Neuron (in vitro differentiated cells): ENCODE results near the gene ACTL6A.
"Not testable (repeated sequence)": the region's sequence is repeated elsewhere in the genome, so short reads cannot be mapped to it uniquely, and the experiment has no call there.

Experiments used
- H2AFZ ChIP-seq: one replicate; pipeline ENCODE4 v1.6.1; 2013; ENCODE audit warnings: low read depth, mild to moderate bottlenecking, inconsistent platforms, low read length, moderate library complexity
- H3K27me3 ChIP-seq: one replicate; pipeline ENCODE4 v1.6.1; 2013; ENCODE audit warnings: low read length; ENCODE audit not compliant: insufficient read depth
- H3K36me3 ChIP-seq: one replicate; pipeline ENCODE4 v1.6.1; 2013; ENCODE audit warnings: low read length; ENCODE audit not compliant: insufficient read depth
- H3K4me1 ChIP-seq: one replicate; pipeline ENCODE4 v1.6.1; 2013; ENCODE audit warnings: low read length; ENCODE audit not compliant: insufficient read depth
- H3K4me3 ChIP-seq: 2 replicates; pipeline ENCODE4 v1.5.1; 2013; ENCODE audit warnings: mild to moderate bottlenecking, low read length, moderate library complexity
- H3K9me3 ChIP-seq: one replicate; pipeline ENCODE4 v1.6.1; 2013; ENCODE audit warnings: low read length

The ACTL6A gene

DNA sequence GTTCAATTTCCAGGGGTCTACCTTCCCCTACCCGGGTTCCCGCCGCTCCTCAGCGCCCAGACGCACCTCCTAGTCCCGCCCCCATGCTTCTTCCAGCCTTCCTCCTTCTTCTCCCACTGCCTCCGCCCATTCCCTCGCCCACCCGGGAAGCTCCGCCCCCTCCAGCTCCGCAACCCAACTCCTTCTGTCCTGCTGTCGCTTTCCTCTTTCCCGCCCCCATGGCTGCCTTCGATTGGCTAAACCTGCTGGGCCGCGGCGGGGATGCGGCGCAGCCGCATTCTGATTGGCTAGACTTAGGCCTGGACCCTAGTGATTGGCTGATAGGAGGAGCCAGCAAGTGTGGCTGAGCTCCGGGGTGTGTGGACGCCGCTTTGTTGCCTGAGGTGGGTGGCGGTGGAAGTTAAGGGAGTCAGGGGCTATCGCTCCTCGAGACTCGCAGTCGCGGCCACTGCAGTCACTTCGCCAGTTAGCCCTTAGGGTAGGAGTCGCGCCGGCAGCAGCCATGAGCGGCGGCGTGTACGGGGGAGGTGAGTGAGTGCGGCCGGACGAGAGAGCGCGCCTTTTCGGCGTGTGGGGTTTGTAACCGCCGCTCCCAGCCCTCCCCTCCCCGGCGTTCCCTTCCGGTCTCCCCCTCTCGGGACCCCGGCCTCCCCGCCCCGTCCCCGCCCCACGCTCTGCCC is at the start of gene ACTL6A:
Gene ACTL6A (plus strand): TSS at position 336 of the 680 bp plus-strand sequence. CDS start 167 bp downstream, at position 503.
- H3K36me3 ChIP-seq, result no peaks in the 10 kb centered on the region
- H2AFZ ChIP-seq, result no peak within 1 kb of the TSS
- H3K9me3 ChIP-seq, result no peaks in the 10 kb centered on the region
- H3K4me3 ChIP-seq, result peak within 1 kb of the TSS; percentile 90
- H3K27me3 ChIP-seq, result no peaks in the 10 kb centered on the region
- H3K4me1 ChIP-seq, result peaks cover 11% of the 10 kb centered on the region

DNA sequence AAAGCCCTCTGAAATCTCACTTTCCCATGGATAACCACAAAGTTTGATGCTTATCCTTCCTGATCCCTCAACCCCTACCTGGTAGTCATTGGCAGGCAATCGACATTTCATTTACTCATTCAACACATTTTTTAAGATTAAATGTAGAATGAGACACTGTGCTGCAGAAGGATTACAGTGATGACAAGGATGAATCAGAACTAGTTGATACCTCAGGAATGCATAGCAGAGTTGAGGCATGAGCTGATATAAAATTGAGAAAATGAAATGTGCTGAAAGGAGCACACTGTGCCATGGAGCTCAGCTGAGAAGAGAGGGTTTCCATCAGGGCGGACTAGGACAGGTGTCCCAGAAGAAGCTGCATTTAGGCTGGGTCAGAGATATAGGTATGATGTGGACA is 48.9 kb upstream of the ACTL6A start:
- Histone ChIP-seq H3K36me3 (no peaks in the 10 kb centered on the region), H3K4me3 (no peak overlapping the region), H3K4me1 (peaks cover 8% of the 10 kb centered on the region), H3K27me3 (no peaks in the 10 kb centered on the region), H3K9me3 (no peaks in the 10 kb centered on the region), H2AFZ (no peak overlapping the region)

DNA sequence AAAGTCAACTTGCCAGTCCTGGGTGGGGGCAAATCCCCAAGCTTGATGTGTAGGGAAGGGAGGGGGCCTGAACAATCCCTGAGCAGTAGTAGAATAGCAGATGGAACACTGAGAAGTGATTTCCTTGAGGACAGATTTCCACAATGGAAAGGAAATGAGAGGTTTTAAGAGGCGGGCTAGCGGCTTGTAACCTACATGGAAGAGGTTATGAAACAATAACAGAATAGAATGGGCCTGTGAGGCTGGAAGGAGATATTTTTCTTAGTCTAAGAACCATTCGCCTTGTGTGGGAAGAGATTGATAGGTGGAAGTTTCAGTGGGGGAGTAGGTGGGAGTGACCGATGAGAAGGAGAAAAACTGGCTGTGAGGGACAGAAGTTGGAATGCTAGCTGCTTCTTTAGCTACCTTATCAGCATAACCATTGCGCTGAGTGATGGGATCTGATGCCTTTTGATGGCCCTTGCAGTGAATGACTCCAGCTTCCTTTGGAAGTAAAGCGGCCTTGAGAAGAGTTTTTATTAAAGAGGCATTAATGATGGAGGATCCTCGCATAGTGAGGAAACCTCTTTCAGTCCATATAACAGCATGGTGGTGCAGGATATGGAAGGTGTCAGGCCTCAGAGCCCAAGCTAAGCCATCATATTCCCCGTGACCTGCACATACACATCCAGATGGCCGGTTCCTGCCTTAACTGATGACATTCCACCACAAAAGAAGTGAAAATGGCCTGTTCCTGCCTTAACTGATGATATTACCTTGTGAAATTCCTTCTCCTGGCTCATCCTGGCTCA is 46.1 kb upstream of the ACTL6A start:
- not testable (repeated sequence) for H2AFZ ChIP-seq, H3K27me3 ChIP-seq, H3K4me1 ChIP-seq, H3K36me3 ChIP-seq, H3K9me3 ChIP-seq, H3K4me3 ChIP-seq

DNA sequence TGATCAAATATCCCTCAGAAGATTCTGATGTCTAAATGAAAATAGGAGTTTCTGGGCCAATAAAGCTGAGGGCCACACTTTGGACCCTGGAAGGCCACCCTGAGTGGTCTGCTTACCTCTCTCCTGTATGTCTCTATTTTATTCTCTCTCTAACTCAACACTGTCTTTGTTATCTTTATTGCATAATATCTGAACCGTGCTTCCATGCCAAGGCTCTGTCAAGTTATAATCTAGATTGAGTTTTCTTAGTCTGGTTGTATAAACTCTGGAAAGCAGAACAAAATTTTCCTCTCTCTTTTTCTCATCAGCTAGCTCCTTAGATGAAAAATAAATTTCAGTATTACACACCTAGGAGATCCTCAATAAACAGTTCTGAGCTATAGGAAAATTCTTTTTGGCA is 36.2 kb upstream of the ACTL6A start:
- no peaks in the 10 kb centered on the region for H3K9me3 ChIP-seq
- no peak overlapping the region for H3K4me3 ChIP-seq
- no peaks in the 10 kb centered on the region for H3K36me3 ChIP-seq

DNA sequence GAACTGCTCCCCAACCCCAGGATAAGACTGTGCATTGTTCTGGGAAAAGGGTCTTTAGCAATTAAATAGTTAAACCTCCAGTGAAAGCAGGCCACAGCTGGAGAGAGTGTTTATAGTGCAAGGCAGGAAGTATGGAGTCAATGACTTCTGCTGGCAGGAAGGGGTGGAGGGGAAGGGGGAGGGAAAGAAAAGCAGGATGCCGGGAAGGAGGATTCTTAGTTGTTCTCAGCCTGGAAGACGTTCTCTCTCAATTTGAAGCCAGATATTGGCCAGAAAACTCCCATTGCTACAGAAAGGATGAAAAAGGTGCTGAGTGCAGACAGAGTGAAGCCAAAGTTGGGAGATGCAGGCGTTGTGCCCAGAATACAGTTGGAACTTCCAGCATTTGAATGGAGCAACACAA is 35.7 kb upstream of the ACTL6A start:
- Histone ChIP-seq H2AFZ (peak overlapping the region; percentile 54), H3K27me3 (no peaks in the 10 kb centered on the region), H3K36me3 (no peaks in the 10 kb centered on the region), H3K9me3 (no peaks in the 10 kb centered on the region), H3K4me3 (peak overlapping the region; percentile 42), H3K4me1 (peaks cover 9% of the 10 kb centered on the region)

More for the DNA sequence above, 36.2 kb upstream of the ACTL6A start:
- Histone ChIP-seq H3K27me3 (no peaks in the 10 kb centered on the region), H3K4me1 (peaks cover 9% of the 10 kb centered on the region), H2AFZ (peak overlapping the region; percentile 54)

DNA sequence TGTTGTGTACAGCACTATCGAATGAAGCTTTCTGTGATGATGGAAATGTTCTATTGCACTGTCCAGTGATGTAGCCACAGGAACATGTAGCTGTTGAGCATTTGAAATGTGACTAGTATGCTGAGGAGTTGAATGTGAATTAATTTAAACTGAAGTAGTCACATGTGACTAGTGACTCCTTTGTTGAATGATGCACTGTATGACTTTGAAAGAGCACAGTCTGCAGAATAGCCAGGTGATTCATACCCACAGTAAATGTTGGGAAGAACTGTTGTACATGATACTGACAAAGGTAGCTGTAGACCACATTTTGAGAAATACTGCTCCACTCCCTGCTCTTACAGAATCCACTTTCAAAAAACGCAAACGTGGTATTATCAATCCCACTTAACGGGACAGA is 34.0 kb upstream of the ACTL6A start:
- H3K4me1 ChIP-seq, result peaks cover 9% of the 10 kb centered on the region
- no peaks in the 10 kb centered on the region for H3K27me3 ChIP-seq
- H2AFZ ChIP-seq, result no peak overlapping the region
- H3K36me3 ChIP-seq, result no peaks in the 10 kb centered on the region
- H3K4me3 ChIP-seq, result no peak overlapping the region
- H3K9me3 ChIP-seq, result no peaks in the 10 kb centered on the region

DNA sequence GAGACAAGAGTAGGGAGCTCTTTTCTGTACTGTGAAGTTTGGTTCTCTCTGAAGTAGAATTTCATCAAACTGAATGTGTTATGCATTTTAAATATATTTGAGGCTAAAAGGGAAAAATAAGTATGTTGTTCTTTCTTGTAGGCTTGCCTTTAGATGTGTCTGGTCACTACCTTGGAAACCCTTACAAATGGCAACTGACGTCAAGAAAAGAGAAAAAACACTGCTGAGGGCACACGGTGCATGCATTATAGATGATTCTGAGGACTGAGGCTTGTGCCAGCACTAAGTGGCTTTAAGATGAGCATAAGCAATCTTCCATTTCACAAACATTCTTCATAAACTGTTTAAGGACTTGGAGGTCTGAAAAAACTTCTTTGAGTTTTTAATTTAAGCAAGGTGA is 31.1 kb upstream of the ACTL6A start:
- peaks cover 6% of the 10 kb centered on the region for H3K4me1 ChIP-seq
- H3K9me3 ChIP-seq, result no peaks in the 10 kb centered on the region
- H3K4me3 ChIP-seq, result no peak overlapping the region
- H2AFZ ChIP-seq, result no peak overlapping the region
- no peaks in the 10 kb centered on the region for H3K36me3 ChIP-seq
- H3K27me3 ChIP-seq, result no peaks in the 10 kb centered on the region

DNA sequence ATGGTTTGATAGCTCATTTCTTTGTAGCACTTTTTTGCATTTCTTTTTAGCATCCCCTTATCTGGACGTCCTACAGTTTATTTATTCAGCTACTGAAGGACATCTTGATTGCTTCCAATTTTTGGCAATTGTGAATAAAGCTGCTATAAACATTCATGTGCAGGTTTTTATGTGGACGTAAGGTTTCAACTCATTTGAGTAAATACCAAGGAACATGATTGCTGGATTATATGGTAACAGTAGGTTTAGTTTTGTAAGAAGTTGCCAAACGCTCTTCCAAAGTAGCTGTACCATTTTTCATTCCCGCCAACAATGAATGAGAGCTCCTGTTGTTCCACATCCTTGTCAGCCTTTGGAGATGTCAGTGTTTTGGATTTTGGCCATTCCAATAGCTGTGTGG is 29.5 kb upstream of the ACTL6A start:
- H3K36me3 ChIP-seq, result no peaks in the 10 kb centered on the region
- no peak overlapping the region for H3K4me3 ChIP-seq
- H3K4me1 ChIP-seq, result peaks cover 3% of the 10 kb centered on the region
- no peak overlapping the region for H2AFZ ChIP-seq
- no peaks in the 10 kb centered on the region for H3K9me3 ChIP-seq
- no peaks in the 10 kb centered on the region for H3K27me3 ChIP-seq

DNA sequence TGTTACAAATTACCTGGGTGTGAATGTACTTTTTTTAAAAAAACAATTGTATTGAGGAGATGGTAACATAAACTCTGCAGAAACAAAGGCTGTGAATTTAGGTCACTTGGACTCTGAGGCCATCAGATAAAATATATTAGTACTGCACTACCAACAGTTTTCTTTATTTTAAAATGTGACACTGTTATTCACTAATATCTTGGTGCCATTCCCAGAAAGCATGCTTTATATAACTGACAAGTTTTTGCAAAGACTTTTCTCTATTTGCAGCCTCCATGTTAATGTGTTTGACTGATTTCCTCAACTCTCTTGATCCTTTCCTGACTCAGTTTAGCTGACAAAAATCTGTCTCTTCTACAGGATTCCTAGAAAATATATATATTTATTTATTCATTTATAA is 26.5 kb upstream of the ACTL6A start:
- Histone ChIP-seq H3K4me3 (no peak overlapping the region), H3K9me3 (no peaks in the 10 kb centered on the region), H3K4me1 (no peaks in the 10 kb centered on the region), H3K27me3 (no peaks in the 10 kb centered on the region), H2AFZ (no peak overlapping the region), H3K36me3 (no peaks in the 10 kb centered on the region)

DNA sequence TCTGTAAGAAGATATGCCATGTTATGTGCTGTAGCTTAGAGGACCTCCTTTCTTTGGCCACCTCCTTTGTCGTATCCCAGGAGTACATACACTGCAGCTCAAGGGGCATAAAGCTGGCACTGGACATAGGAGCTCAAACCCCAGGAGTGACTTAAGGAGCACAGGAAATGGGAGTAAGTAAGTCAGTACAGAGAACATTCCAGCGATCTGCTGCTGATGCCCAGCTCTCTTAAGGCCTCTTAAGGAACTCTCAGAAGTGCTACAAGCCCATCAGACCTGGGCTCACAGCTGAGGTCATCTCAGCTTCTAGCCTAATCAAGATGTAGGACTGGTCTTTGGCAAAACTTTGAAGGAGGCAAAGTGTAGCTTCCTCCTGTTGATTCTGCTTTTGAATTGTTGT is 21.6 kb upstream of the ACTL6A start:
- Histone ChIP-seq H3K36me3 (no peaks in the 10 kb centered on the region), H3K4me3 (no peak overlapping the region)

DNA sequence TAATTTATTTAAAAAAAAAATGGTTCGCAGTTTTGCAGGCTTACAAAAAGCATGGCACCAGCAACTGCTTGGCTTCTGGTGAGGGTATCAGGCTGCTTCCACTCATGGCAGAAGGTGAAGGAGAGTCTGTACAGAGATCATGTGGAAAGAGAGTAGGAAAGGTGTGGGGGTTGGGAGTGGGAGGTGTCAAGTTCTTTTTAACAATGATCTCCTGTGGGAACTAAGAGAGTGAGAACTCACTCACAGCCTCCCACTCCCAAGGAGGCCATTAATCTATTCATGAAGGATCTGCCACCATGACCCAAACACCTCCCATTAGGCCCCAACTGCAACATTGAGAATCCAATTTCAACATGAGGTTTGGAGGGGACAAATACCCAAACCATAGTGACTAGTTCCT is 21.1 kb upstream of the ACTL6A start:
- Histone ChIP-seq H3K4me3 (no peak overlapping the region), H3K9me3 (no peaks in the 10 kb centered on the region), H3K4me1 (no peaks in the 10 kb centered on the region), H2AFZ (no peak overlapping the region), H3K36me3 (no peaks in the 10 kb centered on the region), H3K27me3 (no peaks in the 10 kb centered on the region)

More for the DNA sequence above, 21.6 kb upstream of the ACTL6A start:
- Histone ChIP-seq H2AFZ (no peak overlapping the region), H3K4me1 (no peaks in the 10 kb centered on the region), H3K27me3 (no peaks in the 10 kb centered on the region), H3K9me3 (no peaks in the 10 kb centered on the region)

DNA sequence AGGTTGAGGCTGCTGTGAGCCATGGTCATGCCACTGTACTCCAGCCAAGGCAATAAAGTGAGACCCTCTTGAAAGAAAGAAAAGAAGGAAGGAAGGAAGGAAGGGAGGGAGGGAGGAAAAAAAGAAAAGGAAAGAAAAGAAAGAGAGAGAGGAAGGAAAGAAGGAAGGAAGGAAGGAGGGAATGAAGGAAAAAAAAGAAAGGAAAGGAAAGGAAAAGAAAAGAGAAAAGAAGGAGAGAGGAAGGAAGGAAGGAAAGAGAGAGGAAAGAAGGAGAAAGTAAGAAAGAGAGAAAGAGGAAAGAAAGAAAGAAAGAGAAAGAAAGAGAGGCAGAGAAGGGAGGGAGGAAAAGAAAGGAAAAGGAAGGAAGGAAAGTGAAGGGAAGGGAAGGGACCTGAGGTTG is 20.4 kb upstream of the ACTL6A start:
- H3K36me3 ChIP-seq, result no peaks in the 10 kb centered on the region
- no peaks in the 10 kb centered on the region for H3K4me1 ChIP-seq
- no peak overlapping the region for H2AFZ ChIP-seq
- H3K9me3 ChIP-seq, result no peaks in the 10 kb centered on the region
- H3K4me3 ChIP-seq, result no peak overlapping the region
- no peaks in the 10 kb centered on the region for H3K27me3 ChIP-seq

DNA sequence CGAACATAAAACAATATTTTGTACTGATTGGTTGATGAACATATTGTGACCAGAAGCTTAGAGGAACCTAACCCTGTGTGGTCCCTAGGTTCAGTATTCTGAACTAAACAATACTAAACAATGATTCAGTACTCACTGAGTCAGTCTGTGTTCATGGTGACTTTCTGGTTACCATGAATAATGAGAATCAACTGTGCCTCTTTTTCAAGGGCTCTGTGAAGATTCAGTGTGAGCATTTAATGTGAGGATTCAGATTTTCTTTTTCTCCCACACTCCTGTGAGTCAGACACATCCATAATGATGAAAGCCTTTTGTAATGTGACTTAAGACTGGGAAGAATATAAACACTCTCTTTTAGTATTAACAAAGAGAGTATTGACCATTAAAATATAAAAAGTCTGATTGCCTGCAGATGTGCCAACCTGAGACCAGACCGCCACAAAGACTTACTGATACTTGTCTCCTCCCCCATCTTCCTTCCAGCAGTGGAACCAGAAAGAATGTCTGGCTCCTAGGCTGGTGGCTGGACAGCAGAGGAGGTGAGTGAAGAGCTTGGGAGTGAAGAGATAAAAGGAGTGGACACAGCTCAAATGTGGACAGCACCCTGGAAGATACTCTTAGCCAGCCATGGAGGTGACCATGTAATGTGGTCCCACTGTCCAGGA is 17.6 kb upstream of the ACTL6A start:
- H3K27me3 ChIP-seq, result no peaks in the 10 kb centered on the region
- no peak overlapping the region for H3K4me3 ChIP-seq
- no peaks in the 10 kb centered on the region for H3K36me3 ChIP-seq
- H2AFZ ChIP-seq, result no peak overlapping the region
- peaks cover 7% of the 10 kb centered on the region for H3K4me1 ChIP-seq
- no peaks in the 10 kb centered on the region for H3K9me3 ChIP-seq
